K562 (cell line): Measurements from ENCODE around the gene DDC. TPM values are rescaled to one million over a fixed set of nuclear protein-coding genes. Genes with fewer than 3 reads are reported as not detected.

Source experiments
- AFF1 ChIP-seq, 2 experiments: fragments of 450-650 bp; IDR thresholded peaks; 2 replicates each; pipeline ENCODE4 v1.6.1; 2018; ENCODE audit warnings: mild to moderate bottlenecking in 2 of 2, low read depth in 1 of 2; ENCODE audit not compliant: partially characterized antibody in 2 of 2
- CBFA2T3 ChIP-seq: fragments of 450-650 bp; IDR thresholded peaks from 2 replicates; pipeline ENCODE4 v1.6.1; 2017
- DPF2 ChIP-seq: fragments of 450-650 bp; IDR thresholded peaks from 2 replicates; pipeline ENCODE4 v1.6.1; 2016
- MAFK ChIP-seq: IDR thresholded peaks from 2 replicates; pipeline ENCODE4 v1.6.1; 2011; ENCODE audit warnings: low read length, improper control_type of control experiment
- NFE2L1 ChIP-seq: fragments of 450-650 bp; IDR thresholded peaks from 2 replicates; pipeline ENCODE4 v1.6.1; 2016; ENCODE audit warnings: missing genetic modification characterization, low read depth, mild to moderate bottlenecking, missing compliant biosample characterization, moderate library complexity, borderline replicate concordance
- SIN3A ChIP-seq, 2 experiments: fragments of 150-350 bp in 1 of 2; IDR thresholded peaks; 2 replicates each; pipeline ENCODE4 v1.6.1; 2011 to 2016; ENCODE audit warnings: borderline replicate concordance in 2 of 2, low read depth in 2 of 2, low read length in 2 of 2, mild to moderate bottlenecking in 2 of 2, moderate library complexity in 2 of 2; ENCODE audit not compliant: control insufficient read depth in 1 of 2
- polyA plus RNA-seq, 8 experiments: library from polyadenylated mRNA; depleted of rRNA in 4 of 8; stranded (reverse) in 5 of 8; unstranded in 3 of 8; fragments of >200 nt; fragmentation: Nextera tagmentation in 2 of 8; fragmentation: Illumina TruSeq in 1 of 8; extraction: Ambion mirVana in 2 of 8; extraction: Trizol in 1 of 8; gene quantifications; 2 replicates each; pipeline versions ENCODE4 v1.2.1 to v1.2.3, GENCODE V29; 2011 to 2014; ENCODE audit warnings: inconsistent platforms in 1 of 8, missing spikeins in 1 of 8
- total RNA-seq, 7 experiments: library from RNA; depleted of rRNA in 6 of 7; stranded (reverse); fragments of >200 nt in 6 of 7; fragmentation: Illumina TruSeq in 2 of 7; extraction: Trizol in 2 of 7; gene quantifications; 2 replicates each; pipeline versions ENCODE4 v1.2.1 to v1.2.3, GENCODE V29; 2011 to 2021; ENCODE audit warnings: low replicate concordance in 1 of 7
- TF ChIP-seq, protein P1 (sequence below), 2 experiments: fragments of 450-650 bp in 1 of 2; sonication (generic) in 1 of 2; formaldehyde crosslinking in 1 of 2; IDR thresholded peaks; 2 replicates each; pipeline versions ENCODE4 v1.7.1 to v1.9.0; 2016 to 2022; ENCODE audit warnings: inconsistent platforms in 1 of 2, mild to moderate bottlenecking in 1 of 2, missing genetic modification reagents in 1 of 2

The DDC gene
- total and polyA plus RNA-seq, 9 of the 15 experiments (the other 6 are each of a cell fraction or from before 2014, with no cell fraction given): not detected

GRCh38 chr7:50513166-50513871 is 51.9 kb downstream of the DDC start (continued):
- 0 out of 2 replicates have a peak, but pooled peaks have one; percentile 2 for TF ChIP-seq CBFA2T3
- TF ChIP-seq, protein P1, sequence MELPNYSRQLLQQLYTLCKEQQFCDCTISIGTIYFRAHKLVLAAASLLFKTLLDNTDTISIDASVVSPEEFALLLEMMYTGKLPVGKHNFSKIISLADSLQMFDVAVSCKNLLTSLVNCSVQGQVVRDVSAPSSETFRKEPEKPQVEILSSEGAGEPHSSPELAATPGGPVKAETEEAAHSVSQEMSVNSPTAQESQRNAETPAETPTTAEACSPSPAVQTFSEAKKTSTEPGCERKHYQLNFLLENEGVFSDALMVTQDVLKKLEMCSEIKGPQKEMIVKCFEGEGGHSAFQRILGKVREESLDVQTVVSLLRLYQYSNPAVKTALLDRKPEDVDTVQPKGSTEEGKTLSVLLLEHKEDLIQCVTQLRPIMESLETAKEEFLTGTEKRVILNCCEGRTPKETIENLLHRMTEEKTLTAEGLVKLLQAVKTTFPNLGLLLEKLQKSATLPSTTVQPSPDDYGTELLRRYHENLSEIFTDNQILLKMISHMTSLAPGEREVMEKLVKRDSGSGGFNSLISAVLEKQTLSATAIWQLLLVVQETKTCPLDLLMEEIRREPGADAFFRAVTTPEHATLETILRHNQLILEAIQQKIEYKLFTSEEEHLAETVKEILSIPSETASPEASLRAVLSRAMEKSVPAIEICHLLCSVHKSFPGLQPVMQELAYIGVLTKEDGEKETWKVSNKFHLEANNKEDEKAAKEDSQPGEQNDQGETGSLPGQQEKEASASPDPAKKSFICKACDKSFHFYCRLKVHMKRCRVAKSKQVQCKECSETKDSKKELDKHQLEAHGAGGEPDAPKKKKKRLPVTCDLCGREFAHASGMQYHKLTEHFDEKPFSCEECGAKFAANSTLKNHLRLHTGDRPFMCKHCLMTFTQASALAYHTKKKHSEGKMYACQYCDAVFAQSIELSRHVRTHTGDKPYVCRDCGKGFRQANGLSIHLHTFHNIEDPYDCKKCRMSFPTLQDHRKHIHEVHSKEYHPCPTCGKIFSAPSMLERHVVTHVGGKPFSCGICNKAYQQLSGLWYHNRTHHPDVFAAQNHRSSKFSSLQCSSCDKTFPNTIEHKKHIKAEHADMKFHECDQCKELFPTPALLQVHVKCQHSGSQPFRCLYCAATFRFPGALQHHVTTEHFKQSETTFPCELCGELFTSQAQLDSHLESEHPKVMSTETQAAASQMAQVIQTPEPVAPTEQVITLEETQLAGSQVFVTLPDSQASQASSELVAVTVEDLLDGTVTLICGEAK (IDR thresholded peaks at IDR 0.05): no peak
- TF ChIP-seq, protein P1 (CRISPR knock-in tag; IDR thresholded peaks at IDR 0.05): no peak
- no peak for TF ChIP-seq AFF1 (IDR thresholded peaks at IDR 0.05; ENCODE audit: low read depth in 1 of 2, partially characterized antibody in 2 of 2)
- TF ChIP-seq SIN3A (IDR thresholded peaks at IDR 0.05; ENCODE audit: borderline replicate concordance in 2 of 2, control insufficient read depth in 1 of 2, low read depth in 2 of 2, low read length in 2 of 2): no peak
- TF ChIP-seq MAFK: peak; percentile 53
- peak; percentile 51; the same call in 1 of the 2 replicates for TF ChIP-seq DPF2
- TF ChIP-seq NFE2L1: peak; percentile 48; the same call in 1 of the 2 replicates
